B cell (primary cell): ENCODE measurements around the gene MAP3K2. TPM values are rescaled to one million over a fixed set of nuclear protein-coding genes. Genes with fewer than 3 reads are reported as not detected.

Experiments
- ATAC-seq: fragments of 200-7000 bp; cut with Tn5 transposase; one replicate; pipeline ENCODE4 v1.10.0; 2021; ENCODE audit warnings: low read depth, mild to moderate bottlenecking, moderate number of reproducible peaks, moderate library complexity
- CTCF ChIA-PET: fragments of 350-600 bp; sonication (Branson Sonifier 250); formaldehyde crosslinking; loops from one replicate; lab custom pipeline; 2021; ENCODE audit warnings: antibody characterized with exemption, inconsistent platforms; lab: Charles Lee
- POLR2A ChIA-PET: fragments of 350-600 bp; sonication (Branson Sonifier 250); formaldehyde crosslinking; loops from one replicate; lab custom pipeline; 2021; ENCODE audit warnings: antibody characterized with exemption; lab: Charles Lee
- DNase-seq: peaks from one replicate; pipeline ENCODE4 v3.0.0; 2013
- H2AFZ ChIP-seq: 2 replicates; pipeline ENCODE4 v1.6.1; 2012; ENCODE audit warnings: mild to moderate bottlenecking, low read depth, low read length; ENCODE audit not compliant: insufficient read depth, poor library complexity, severe bottlenecking
- H3K27ac ChIP-seq, 2 donors: 1 replicate in 1 of 2; 2 replicates in 1 of 2; pipeline ENCODE4 v1.5.1; 2012 to 2013; ENCODE audit warnings: low read length in 2 of 2, mild to moderate bottlenecking in 2 of 2, moderate library complexity in 1 of 2
- H3K27me3 ChIP-seq, 4 experiments: fragments of 200-600 bp in 1 of 4; sonication (generic) in 1 of 4; replicated peaks in 1 of 4; 1 replicate in 2 of 4; 2 replicates in 2 of 4; pipeline versions ENCODE4 v1.6.1 to v1.7.0; 2013 to 2016; ENCODE audit warnings: low read length in 3 of 4, mild to moderate bottlenecking in 2 of 4, mixed read lengths in 1 of 4, moderate library complexity in 1 of 4; ENCODE audit not compliant: insufficient read depth in 4 of 4, control insufficient read depth in 3 of 4; ENCODE audit errors: control extremely low read depth in 1 of 4
- H3K36me3 ChIP-seq, 2 experiments: replicated peaks in 1 of 2; 1 replicate in 1 of 2; 2 replicates in 1 of 2; pipeline versions ENCODE4 v1.6.1 to v1.7.1; 2013; ENCODE audit warnings: low read length in 1 of 2; ENCODE audit not compliant: insufficient read depth in 2 of 2, control insufficient read depth in 1 of 2; ENCODE audit errors: control extremely low read depth in 1 of 2, extremely low read depth in 1 of 2
- H3K4me1 ChIP-seq, 2 donors: fragments of 200-600 bp in 1 of 2; sonication (generic) in 1 of 2; 1 replicate in 1 of 2; 2 replicates in 1 of 2; pipeline versions ENCODE4 v1.5.1 to v1.6.1; 2013 to 2017; ENCODE audit warnings: low read length in 2 of 2; ENCODE audit not compliant: control insufficient read depth in 2 of 2, insufficient read depth in 2 of 2
- H3K4me2 ChIP-seq: replicated peaks from 2 replicates; pipeline ENCODE3; 2012; ENCODE audit warnings: mild to moderate bottlenecking, low read depth, low read length; ENCODE audit not compliant: poor library complexity, severe bottlenecking
- H3K4me3 ChIP-seq, 5 experiments: fragments of 200-600 bp in 1 of 5; sonication (generic) in 1 of 5; 1 replicate in 3 of 5; 2 replicates in 2 of 5; pipeline versions ENCODE4 v1.5.1 to v1.7.0; 2011 to 2016; ENCODE audit warnings: low read length in 4 of 5, mild to moderate bottlenecking in 4 of 5, low read depth in 2 of 5, control low read depth in 1 of 5, moderate library complexity in 1 of 5; ENCODE audit not compliant: insufficient read depth in 1 of 5; ENCODE audit errors: control extremely low read depth in 1 of 5, extremely low read depth in 1 of 5
- H3K79me2 ChIP-seq: fragments of 200-600 bp; sonication (generic); one replicate; pipeline ENCODE4 v1.6.0; 2016; ENCODE audit warnings: low read length; ENCODE audit not compliant: control insufficient read depth, insufficient read depth
- H3K9ac ChIP-seq: fragments of 200-600 bp; sonication (generic); 2 replicates; pipeline ENCODE4 v1.6.1; 2017; ENCODE audit warnings: mild to moderate bottlenecking, low read length, moderate library complexity
- H3K9me3 ChIP-seq, 3 donors: one replicate each; pipeline versions ENCODE4 v1.6.1 to v1.7.1; 2013; ENCODE audit warnings: low read length in 2 of 3; ENCODE audit not compliant: control insufficient read depth in 2 of 3, insufficient read depth in 1 of 3; ENCODE audit errors: control extremely low read depth in 1 of 3
- H4K20me1 ChIP-seq: 2 replicates; pipeline ENCODE4 v1.6.0; 2012; ENCODE audit warnings: mild to moderate bottlenecking, low read length; ENCODE audit not compliant: insufficient read depth, control insufficient read depth, poor library complexity, severe bottlenecking
- H3K27ac Mint-ChIP-seq: one replicate; pipeline ENCODE4 v1.8.0; 2021; ENCODE audit warnings: mixed read lengths
- H3K27me3 Mint-ChIP-seq: one replicate; pipeline ENCODE4 v1.8.0; 2021; ENCODE audit warnings: mixed read lengths
- H3K4me1 Mint-ChIP-seq: one replicate; pipeline ENCODE4 v1.8.0; 2021; ENCODE audit warnings: mixed read lengths
- H3K4me3 Mint-ChIP-seq: one replicate; pipeline ENCODE4 v1.8.0; 2021; ENCODE audit warnings: mixed read lengths
- H3K9me3 Mint-ChIP-seq: one replicate; pipeline ENCODE4 v1.8.0; 2022; ENCODE audit warnings: mixed read lengths; ENCODE audit not compliant: insufficient read depth
- EZH2 ChIP-seq: IDR thresholded peaks from 2 replicates; pipeline ENCODE4 v1.6.1; 2012; ENCODE audit warnings: borderline replicate concordance, low read depth, mild to moderate bottlenecking, moderate library complexity, low read length; ENCODE audit not compliant: insufficient read depth, poor library complexity, severe bottlenecking
- WGBS: methylation state at CpG from one replicate; pipeline ENCODE4 v1.1.5; 2013; ENCODE audit warnings: missing lambda C conversion rate; ENCODE audit not compliant: insufficient coverage; 5-methylcytosine and 5-hydroxymethylcytosine counted together
- intact Hi-C: fragments of 100-400 bp; cut with micrococcal nuclease; formaldehyde crosslinking; loops from one replicate; pipeline ENCODE4 v1.10.0; 2022
- polyA plus RNA-seq: library from polyadenylated mRNA; depleted of rRNA; stranded (reverse); fragments of >200 nt; gene quantifications from 2 replicates; pipeline ENCODE4 v1.2.3, GENCODE V29; 2012
- total RNA-seq, 2 donors: library from RNA; stranded (reverse); fragments of 120-200 nt in 1 of 2; gene quantifications; 1 replicate in 1 of 2; 2 replicates in 1 of 2; pipeline versions ENCODE4 v1.2.3 to v1.2.4, GENCODE V29; 2013 to 2022
- TF ChIP-seq, protein P1 (sequence below): fragments of 200-600 bp; IDR thresholded peaks from one replicate; pipeline ENCODE4 v1.8.0; 2022; ENCODE audit warnings: antibody characterized with exemption, mild to moderate bottlenecking

MAP3K2 gene
- total and polyA plus RNA-seq, 2 donors (not counting 1 experiment from before 2014, with no cell fraction given): 9.9 to 118 TPM

DNA sequence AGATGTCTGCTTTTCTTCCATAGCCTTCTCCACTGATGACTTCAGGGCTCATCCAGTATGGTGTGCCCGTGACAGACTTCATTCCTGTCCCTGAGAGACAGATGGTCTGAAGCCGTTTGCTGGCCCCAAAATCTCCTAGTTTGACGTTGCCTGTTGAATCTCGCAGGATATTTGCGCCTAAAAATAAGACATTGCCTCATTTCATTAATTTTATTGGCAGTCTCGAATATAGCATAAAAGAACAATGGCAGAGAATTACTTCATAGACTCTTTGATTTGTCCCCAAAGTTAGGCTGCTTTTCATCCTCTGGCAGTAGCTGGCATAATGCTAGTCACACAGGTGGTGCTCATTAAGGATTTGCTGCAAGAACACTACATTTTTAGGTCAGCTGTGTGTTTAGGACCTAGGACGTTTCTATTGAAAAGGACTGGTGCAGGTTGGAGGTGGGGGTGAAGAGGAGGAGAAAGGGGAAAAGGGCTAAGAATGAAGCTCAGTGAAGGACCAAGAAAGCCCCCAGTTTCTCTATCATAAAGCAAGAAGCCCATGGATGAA is 79.1 kb downstream of the MAP3K2 start:
- peaks cover 29 to 49% of the 10 kb centered on the region in 2 experiments for H3K36me3 ChIP-seq
- POLR2A ChIA-PET: no interaction called here
- H3K27me3 ChIP-seq: no peaks in the 10 kb centered on the region
- DNase-seq (no peak), ATAC-seq (no peak)
- H2AFZ ChIP-seq: no peak overlapping the region
- TF ChIP-seq, protein P1, sequence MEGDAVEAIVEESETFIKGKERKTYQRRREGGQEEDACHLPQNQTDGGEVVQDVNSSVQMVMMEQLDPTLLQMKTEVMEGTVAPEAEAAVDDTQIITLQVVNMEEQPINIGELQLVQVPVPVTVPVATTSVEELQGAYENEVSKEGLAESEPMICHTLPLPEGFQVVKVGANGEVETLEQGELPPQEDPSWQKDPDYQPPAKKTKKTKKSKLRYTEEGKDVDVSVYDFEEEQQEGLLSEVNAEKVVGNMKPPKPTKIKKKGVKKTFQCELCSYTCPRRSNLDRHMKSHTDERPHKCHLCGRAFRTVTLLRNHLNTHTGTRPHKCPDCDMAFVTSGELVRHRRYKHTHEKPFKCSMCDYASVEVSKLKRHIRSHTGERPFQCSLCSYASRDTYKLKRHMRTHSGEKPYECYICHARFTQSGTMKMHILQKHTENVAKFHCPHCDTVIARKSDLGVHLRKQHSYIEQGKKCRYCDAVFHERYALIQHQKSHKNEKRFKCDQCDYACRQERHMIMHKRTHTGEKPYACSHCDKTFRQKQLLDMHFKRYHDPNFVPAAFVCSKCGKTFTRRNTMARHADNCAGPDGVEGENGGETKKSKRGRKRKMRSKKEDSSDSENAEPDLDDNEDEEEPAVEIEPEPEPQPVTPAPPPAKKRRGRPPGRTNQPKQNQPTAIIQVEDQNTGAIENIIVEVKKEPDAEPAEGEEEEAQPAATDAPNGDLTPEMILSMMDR: no peak
- TF ChIP-seq EZH2: no peak
- H3K4me2 ChIP-seq: no peak overlapping the region
- H3K9me3 Mint-ChIP-seq: no peaks in the 10 kb centered on the region
- H3K27ac Mint-ChIP-seq: no peak overlapping the region
- CTCF ChIA-PET: interaction anchor here (0.8 to 4.4 kb wide), 2 partner anchors 108 to 171 kb away, joined by 3 to 18 read pairs; no protein-coding TSS in a partner anchor
- H3K4me1 Mint-ChIP-seq: peaks cover 20% of the 10 kb centered on the region
- peaks cover 6 to 10% of the 10 kb centered on the region in 2 donors for H3K4me1 ChIP-seq
- H3K79me2 ChIP-seq: no peaks in the 10 kb centered on the region
- no peak overlapping the region for H3K9ac ChIP-seq
- WGBS: 98% methylated on average over 7 of the region's 7 CpGs
- H3K27ac ChIP-seq: no peak overlapping the region
- no peaks in the 10 kb centered on the region for H3K27me3 Mint-ChIP-seq
- intact Hi-C loops: no loop called here
- H3K4me3 ChIP-seq: no peak overlapping the region
- H3K4me3 Mint-ChIP-seq: no peak overlapping the region
- no peaks in the 10 kb centered on the region for H4K20me1 ChIP-seq
- no peaks in the 10 kb centered on the region for H3K9me3 ChIP-seq

DNA sequence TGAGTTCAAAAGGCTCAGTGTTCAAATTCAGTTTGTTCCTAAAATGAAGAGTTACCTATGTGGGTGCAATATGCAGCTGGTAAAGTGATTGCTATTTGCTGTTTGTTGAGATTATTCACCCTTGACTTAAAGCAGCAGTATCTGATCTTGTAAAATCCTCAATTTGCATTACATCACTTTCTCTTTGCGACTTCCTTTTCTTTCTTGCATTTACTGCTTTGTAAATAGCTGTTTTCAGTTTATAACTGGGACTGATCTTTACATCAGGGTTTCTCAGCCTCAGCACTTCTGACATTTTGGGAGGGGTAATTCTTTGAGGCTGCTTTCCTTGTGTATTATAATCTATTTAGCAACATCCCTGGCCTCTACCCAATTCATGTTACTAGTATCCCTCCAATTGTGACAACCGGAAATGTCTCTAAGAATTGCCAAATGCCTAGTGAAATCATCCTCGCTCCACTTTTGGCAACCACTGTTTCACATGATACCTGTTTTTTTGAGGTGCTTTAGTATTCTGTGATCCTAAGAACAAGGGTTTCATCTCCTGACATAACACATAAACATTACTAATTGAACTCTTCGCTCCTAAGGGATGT is 81.7 kb downstream of the MAP3K2 start:
- ChIA-PET POLR2A (interaction anchor here (0.7 kb wide), 2 partner anchors 12 to 84 kb away, joined by 4 to 5 read pairs; partner anchors contain the start of gene ERCC3), CTCF (interaction anchor here (4.4 kb wide), 1 partner anchor 173 kb away, joined by 18 read pairs; no protein-coding TSS in a partner anchor)
- Histone ChIP-seq H4K20me1 (no peaks in the 10 kb centered on the region), H3K27me3 (no peaks in the 10 kb centered on the region), H3K79me2 (no peaks in the 10 kb centered on the region), H3K9ac (no peak overlapping the region), H3K4me3 (no peak overlapping the region), H3K4me2 (no peak overlapping the region), H2AFZ (no peak overlapping the region), H3K27ac (peak overlapping the region; percentile 0 to 36), H3K4me1 (peaks cover 0 to 3% of the 10 kb centered on the region in 2 donors), H3K9me3 (no peaks in the 10 kb centered on the region), H3K36me3 (peaks cover 22 to 32% of the 10 kb centered on the region in 2 experiments)
- Mint-ChIP-seq H3K4me1 (peaks cover 12% of the 10 kb centered on the region), H3K4me3 (peak overlapping the region; percentile 21), H3K27me3 (no peaks in the 10 kb centered on the region), H3K9me3 (no peaks in the 10 kb centered on the region), H3K27ac (peak overlapping the region; percentile 17)
- intact Hi-C loops: no loop called here
- peak; percentile 10 for ATAC-seq
- DNase-seq: peak; percentile 24
- TF ChIP-seq, protein P1: no peak
- TF ChIP-seq EZH2: no peak
- no CpG with 5 or more reads among the region's 4 CpGs for WGBS
